GM06990 (cell line): ENCODE results near the gene SLC36A1.

Experiments
- DNase-seq: peaks from one replicate; pipeline ENCODE4 v3.0.0-alpha.2; 2011; ENCODE audit not compliant: insufficient read length; ENCODE audit errors: extremely low read depth
- H3K27me3 ChIP-seq: replicated peaks from 2 replicates; pipeline ENCODE4 v1.6.0; 2011; ENCODE audit warnings: low read length; ENCODE audit not compliant: control insufficient read depth, insufficient read depth
- H3K36me3 ChIP-seq: 2 replicates; pipeline ENCODE4 v1.5.1; 2011; ENCODE audit warnings: low read length; ENCODE audit not compliant: control insufficient read depth, insufficient read depth
- H3K4me3 ChIP-seq: replicated peaks from 2 replicates; pipeline ENCODE4 v1.5.1; 2011; ENCODE audit warnings: low read depth, mild to moderate bottlenecking, control low read depth, low read length
- TF ChIP-seq, protein P1 (sequence below): IDR thresholded peaks from 2 replicates; pipeline ENCODE4 v1.5.1; 2011; ENCODE audit warnings: low read length, control low read depth, mild to moderate bottlenecking, inconsistent platforms; ENCODE audit not compliant: insufficient read depth, poor library complexity, severe bottlenecking

Gene SLC36A1

DNA sequence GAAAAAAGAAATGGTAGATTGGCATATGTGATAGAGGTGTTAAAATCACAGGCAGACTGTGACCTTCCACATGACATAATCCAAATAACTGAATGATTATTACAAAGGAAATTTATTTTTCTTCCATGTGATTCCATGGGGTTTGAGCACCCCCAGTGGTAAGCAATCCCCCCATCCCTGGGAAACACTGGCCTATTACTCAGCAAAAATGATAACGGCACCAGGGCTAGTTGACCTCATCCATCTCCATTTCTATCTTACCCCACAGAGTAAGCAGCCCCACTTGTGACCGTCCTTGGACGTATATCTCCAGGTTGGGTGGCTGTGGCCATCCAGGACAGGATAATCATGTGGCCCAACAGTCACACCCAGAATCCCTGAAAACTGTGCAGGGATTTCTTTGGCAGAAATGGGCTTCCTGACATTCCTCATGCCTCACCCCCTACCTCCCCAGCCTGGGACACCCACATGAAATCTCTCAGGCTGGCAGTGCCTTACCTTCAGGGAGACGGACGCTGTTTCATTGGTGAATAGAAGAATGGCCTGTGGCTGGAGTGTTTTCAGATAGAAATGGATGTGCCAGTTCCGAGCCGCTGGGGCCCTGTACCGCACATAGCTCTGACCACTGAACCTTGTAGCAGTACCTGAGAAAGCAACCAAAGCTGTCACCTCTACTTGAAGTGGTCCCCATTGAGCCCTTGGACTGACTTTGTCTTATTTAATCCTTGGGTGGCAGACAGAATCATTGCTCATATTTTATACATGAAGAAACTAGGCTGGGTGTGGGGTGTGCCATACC, 69.9 kb downstream of the SLC36A1 start:
- H3K27me3 ChIP-seq, result no peaks in the 10 kb centered on the region; the same call in none of the 2 replicates
- H3K36me3 ChIP-seq, result no peaks in the 10 kb centered on the region
- no peak overlapping the region for H3K4me3 ChIP-seq
- TF ChIP-seq, protein P1, sequence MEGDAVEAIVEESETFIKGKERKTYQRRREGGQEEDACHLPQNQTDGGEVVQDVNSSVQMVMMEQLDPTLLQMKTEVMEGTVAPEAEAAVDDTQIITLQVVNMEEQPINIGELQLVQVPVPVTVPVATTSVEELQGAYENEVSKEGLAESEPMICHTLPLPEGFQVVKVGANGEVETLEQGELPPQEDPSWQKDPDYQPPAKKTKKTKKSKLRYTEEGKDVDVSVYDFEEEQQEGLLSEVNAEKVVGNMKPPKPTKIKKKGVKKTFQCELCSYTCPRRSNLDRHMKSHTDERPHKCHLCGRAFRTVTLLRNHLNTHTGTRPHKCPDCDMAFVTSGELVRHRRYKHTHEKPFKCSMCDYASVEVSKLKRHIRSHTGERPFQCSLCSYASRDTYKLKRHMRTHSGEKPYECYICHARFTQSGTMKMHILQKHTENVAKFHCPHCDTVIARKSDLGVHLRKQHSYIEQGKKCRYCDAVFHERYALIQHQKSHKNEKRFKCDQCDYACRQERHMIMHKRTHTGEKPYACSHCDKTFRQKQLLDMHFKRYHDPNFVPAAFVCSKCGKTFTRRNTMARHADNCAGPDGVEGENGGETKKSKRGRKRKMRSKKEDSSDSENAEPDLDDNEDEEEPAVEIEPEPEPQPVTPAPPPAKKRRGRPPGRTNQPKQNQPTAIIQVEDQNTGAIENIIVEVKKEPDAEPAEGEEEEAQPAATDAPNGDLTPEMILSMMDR, result no peak
- DNase-seq, result no peak

DNA sequence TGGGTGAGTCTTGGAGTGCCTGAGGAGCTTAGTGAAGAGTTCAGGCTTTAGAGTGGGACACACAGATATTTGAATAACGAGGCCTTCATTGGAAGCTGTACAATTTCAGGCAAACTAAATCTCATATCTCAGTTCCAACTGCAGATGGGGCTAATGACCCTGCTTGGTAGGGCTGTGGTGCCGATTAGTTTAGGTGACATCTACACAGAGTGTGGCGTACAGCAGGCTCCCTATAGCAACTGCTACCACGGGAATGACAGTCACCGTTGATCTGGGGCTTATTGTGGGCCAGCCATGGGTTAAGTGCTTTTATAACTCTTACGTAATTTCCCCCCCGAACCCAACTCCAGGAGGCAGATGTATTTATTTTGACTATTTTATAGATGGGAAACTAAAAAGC, 72.9 kb downstream of the SLC36A1 start:
- Histone ChIP-seq H3K4me3 (no peak overlapping the region), H3K27me3 (no peaks in the 10 kb centered on the region; the same call in 1 of the 2 replicates), H3K36me3 (no peaks in the 10 kb centered on the region)
- no peak for DNase-seq
- TF ChIP-seq, protein P1, result no peak

DNA sequence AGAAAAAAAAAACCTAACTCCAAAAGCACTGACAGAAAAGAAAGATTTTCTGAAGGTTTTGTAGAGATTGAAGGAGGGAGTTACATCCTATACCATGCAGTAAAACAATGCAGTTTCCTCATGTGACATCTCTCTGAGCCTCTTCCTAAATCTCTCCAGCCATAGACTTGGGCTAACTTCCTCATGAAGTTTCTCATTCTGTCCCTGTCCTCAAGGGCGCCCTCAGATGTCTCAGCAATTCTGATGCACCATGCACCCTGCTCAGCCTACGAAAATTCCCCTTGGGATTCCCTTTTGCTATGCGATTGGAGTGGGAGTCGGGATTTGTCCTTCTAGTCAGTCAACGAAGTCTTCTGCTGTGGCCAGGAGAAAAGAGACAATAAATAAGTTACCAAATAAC, 74.8 kb downstream of the SLC36A1 start:
- TF ChIP-seq, protein P1, result no peak
- H3K4me3 ChIP-seq, result no peak overlapping the region
- H3K27me3 ChIP-seq, result peaks cover 1% of the 10 kb centered on the region; the same call in 1 of the 2 replicates
- no peak for DNase-seq
- H3K36me3 ChIP-seq, result no peaks in the 10 kb centered on the region

DNA sequence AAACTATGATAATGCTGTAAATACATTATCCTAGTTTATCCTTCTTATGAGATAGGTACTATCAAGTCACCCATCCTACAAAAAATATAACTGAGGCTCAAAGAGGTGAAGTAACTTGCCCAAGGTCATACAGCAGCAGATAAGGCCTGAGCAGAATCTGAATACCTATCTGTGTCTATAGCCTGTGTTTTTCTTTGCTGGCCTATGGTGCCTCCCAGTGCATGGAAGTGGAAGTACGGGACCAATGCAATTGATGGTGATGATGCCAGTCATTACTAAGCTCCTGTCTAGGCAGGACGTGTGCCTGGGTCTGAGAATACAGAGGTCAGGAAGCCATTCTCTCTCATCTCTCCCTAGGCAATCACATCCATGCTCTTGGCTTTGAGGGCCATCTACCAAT, 75.9 kb downstream of the SLC36A1 start:
- Histone ChIP-seq H3K4me3 (no peak overlapping the region), H3K36me3 (no peaks in the 10 kb centered on the region), H3K27me3 (peaks cover 1% of the 10 kb centered on the region; the same call in 1 of the 2 replicates)
- DNase-seq, result no peak
- TF ChIP-seq, protein P1, result peak; percentile 76

DNA sequence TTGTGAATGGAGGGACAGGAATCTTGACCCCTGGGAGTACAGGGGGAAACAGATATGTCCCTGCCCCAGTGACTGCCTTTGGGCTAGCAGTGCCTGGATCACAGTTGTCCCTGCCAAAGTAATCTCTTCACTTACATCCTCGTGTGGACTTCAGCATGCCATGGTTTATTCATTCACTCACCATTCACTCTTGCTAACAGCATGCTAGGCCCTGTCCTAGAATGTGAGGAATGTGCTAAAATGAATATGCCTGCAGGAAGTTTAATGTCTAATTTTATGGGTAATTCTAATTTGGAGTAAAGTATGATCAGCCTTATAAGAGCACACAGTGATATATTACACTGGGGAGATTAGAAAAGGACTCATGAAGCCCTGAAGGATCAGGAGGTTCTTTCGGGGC, 80.8 kb downstream of the SLC36A1 start:
- TF ChIP-seq, protein P1, result no peak
- no peak for DNase-seq
- H3K27me3 ChIP-seq, result peaks cover 3% of the 10 kb centered on the region; the same call in 1 of the 2 replicates
- H3K36me3 ChIP-seq, result no peaks in the 10 kb centered on the region
- H3K4me3 ChIP-seq, result no peak overlapping the region
